D721Med (cell line): ENCODE results near the gene CHPF.

ENCODE experiments used
- DNase-seq: peaks from one replicate; pipeline ENCODE4 v3.0.0; 2011; ENCODE audit warnings: low spot score; ENCODE audit not compliant: insufficient read length
- FAIRE-seq: peaks from 2 replicates; lab custom pipeline; 2011; peaks lifted over from hg19 to GRCh38; lab: Jason Lieb, UNC
- CTCF ChIP-seq: IDR thresholded peaks from 2 replicates; pipeline ENCODE4 v1.5.1; 2012; ENCODE audit warnings: mild to moderate bottlenecking, control low read depth; ENCODE audit not compliant: insufficient read depth; ENCODE audit errors: missing control alignments

The CHPF gene

DNA sequence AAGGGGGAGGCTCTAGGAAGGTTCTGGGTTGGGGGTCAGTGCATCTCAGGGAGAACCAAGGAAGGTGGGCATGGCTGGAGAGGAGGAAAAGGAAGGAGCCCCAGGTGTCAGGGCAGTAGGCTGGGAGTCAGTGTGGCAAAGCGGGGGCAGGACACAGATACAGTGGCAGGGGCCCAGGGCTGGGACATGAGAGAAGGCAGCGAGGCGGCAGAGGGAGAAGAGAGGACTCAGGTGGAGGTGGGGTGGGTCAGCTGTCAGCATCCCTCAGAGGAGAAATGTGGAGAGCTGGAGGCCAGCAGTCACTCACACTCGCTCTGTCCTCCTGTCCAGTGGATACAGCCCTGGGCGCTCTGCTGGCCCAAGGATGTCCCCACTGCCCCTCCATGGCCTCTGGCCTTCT, 50.5 kb downstream of the CHPF start:
- no peak for TF ChIP-seq CTCF
- FAIRE-seq (no peak), DNase-seq (no peak)

DNA sequence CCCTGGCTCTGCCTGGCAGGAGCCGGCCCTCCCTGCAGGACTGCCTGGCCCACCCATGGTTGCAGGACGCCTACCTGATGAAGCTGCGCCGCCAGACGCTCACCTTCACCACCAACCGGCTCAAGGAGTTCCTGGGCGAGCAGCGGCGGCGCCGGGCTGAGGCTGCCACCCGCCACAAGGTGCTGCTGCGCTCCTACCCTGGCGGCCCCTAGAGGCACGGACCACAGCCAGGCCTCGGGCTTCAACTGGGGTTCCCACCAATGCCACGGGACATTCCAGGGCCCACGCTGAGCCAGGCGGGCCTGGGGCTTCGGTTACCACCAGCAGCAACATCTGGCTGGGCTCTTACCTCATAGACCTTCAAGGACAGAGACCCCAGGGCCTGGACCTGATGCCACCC, 51.0 kb downstream of the CHPF start:
- DNase-seq (no peak), FAIRE-seq (no peak)
- no peak for TF ChIP-seq CTCF

DNA sequence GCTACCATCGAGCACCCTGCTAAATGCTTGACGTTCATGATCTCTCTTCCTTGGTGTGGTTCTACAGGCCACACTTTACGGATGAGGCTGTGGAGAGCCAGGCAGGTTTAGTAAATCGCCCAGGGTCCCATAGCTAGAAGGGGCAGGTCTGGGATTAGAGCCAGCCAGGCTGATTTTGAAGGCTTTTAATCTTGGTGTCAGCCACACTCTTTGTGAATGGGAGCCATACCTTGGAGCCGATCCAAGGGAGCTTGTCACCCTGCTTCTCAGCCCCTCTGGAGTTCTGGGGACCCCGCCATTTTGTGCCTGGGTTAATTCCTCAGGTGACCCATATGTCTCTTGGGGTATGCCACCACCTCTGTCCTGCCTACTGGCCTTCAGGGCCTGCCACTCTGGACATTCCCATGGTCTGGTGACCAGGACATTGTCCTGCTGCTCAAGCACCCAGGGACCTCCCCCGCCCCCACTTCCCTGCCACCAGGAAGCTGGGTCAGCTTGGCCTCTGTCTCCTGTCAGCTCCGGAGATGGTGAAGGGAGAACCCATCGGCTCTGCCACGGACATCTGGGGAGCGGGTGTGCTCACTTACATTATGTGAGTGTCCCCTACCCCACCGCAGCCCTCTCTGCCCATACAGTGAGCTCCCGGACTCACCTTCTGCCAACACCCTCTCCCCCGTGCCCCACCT, 52.2 kb downstream of the CHPF start:
- FAIRE-seq, result no peak
- TF ChIP-seq CTCF, result no peak
- DNase-seq, result no peak

GRCh38 chr2:219490600-219491130, 52.9 kb downstream of the CHPF start:
- no peak for TF ChIP-seq CTCF
- no peak for DNase-seq

GRCh38 chr2:219490186-219490585, 53.4 kb downstream of the CHPF start:
- no peak for DNase-seq
- no peak for FAIRE-seq
- no peak for TF ChIP-seq CTCF

More at GRCh38 chr2:219490600-219491130, 52.9 kb downstream of the CHPF start:
- FAIRE-seq, result no peak

- no peak for TF ChIP-seq CTCF
- FAIRE-seq (no peak), DNase-seq (no peak)
Observed at GRCh38 chr2:219489315-219489714, 54.3 kb downstream of the CHPF start.
